Fibroblast of mammary gland (primary cell): ENCODE measurements around the gene MYBBP1A.

ENCODE experiments used
- DNase-seq: peaks from one replicate; pipeline ENCODE4 v3.0.0-alpha.2; 2010; ENCODE audit warnings: low read depth
- H3K4me3 ChIP-seq: 2 replicates; pipeline ENCODE4 v1.5.1; 2011; ENCODE audit warnings: low read depth, mild to moderate bottlenecking, low read length, moderate library complexity; ENCODE audit not compliant: control insufficient read depth
- CTCF ChIP-seq: conservative IDR thresholded peaks from 2 replicates; pipeline ENCODE4 v1.5.1; 2011; ENCODE audit warnings: low read depth, low read length, inconsistent platforms; ENCODE audit not compliant: control insufficient read depth, insufficient read depth

Gene MYBBP1A

DNA sequence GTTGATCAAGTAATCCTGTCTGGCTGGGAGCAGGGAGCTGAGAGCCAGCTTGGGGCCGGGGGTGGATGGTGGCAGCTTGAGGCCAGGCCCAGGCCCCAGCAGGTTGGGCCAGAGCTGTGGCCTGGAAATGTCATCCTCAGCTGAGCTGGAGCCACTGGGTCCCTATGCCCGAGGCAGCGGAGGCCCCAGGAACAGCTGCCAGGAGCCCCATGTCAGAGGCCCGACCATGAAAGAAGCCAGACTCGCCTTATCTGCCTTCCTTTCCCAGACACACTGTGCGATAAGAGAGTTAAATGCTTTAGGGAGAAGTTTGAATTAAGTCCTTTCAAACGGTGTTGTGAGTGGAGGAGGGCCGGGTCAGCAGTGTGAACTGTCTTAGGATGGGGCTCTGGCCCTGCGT lies 32.6 kb upstream of the MYBBP1A start:
- no peak for DNase-seq
- no peak for TF ChIP-seq CTCF
- H3K4me3 ChIP-seq: no peak overlapping the region

GRCh38 chr17:4587195-4587594 lies 32.0 kb upstream of the MYBBP1A start:
- no peak for DNase-seq
- no peak overlapping the region for H3K4me3 ChIP-seq

DNA sequence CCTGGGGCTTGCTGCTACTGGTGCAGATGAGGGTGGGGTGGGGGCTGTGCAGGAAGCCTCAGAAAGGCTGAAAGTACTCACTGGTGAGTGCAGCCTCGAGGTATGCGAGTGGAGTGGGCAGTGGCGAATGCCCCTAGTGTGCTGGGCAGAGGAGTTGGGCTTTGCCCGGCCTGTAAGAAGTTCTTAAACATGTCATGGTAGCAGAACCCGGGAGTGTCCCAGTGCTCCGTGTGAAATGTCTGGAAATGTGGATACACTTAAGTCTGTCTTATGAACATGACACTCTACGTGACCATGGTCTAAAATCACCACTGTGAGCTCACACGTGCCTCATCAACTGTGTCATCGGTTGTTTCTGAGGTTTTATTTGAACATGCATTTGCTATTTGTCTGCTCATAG lies 30.9 kb upstream of the MYBBP1A start:
- no peak for TF ChIP-seq CTCF
- no peak for DNase-seq
- H3K4me3 ChIP-seq: no peak overlapping the region

More at GRCh38 chr17:4587195-4587594, 32.0 kb upstream of the MYBBP1A start:
- TF ChIP-seq CTCF: no peak

DNA sequence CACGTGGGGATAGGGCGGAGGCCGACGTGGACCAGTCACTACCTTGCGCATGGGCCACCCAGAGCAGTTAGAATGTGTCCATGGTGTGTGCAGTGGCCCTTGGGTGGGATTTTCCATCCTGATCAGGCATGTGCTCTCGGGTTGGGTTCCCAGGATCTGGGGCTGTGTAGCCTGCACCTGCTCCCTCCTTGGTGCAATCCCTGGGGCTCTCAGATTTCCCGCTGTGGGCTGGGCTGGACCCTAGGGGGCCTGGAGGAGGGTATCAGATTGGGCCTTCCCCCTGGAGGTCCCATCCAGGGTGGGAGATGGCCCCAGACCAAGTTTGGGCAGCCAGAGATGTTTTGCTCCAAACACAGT lies 30.4 kb upstream of the MYBBP1A start:
- no peak overlapping the region for H3K4me3 ChIP-seq
- DNase-seq: no peak
- no peak for TF ChIP-seq CTCF

DNA sequence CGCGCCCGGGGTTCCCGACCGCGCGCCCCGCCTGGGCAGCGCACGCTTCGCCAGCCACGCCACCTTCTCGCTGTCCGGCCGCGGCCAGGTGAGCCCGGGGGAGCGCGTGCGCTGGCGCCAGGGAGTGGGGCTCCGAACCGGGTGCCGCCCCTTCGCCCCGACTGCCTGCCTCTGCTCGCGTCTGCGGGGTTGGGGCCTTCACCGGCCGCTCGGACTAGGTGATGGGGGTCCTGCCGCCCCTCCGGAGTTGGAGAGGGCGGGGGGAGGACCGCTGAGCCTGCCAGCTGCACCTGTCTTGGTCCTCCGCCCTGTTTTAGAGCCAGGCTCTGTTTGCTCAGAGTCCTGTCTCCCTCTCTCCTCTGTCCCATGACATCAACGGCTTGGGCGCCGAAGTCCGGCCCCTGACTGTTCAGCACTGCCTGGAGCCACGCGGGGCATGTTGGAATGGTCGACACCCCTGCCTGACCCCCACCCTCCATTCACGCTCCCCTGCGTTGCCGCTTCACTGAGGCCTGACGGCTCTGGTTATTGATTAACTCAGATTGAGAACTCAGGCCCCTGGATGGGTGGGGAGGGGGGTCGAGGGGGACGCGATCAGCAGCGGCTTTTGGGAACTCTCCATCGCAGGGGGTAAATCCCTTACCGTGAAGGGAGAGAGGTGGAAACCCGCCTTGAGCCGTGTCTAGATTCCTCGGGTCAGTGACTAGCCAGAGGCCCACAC lies 29.9 kb upstream of the MYBBP1A start:
- no peak for TF ChIP-seq CTCF
- H3K4me3 ChIP-seq: no peak overlapping the region
- no peak for DNase-seq

- DNase-seq: no peak
- TF ChIP-seq CTCF: no peak
- no peak within 1 kb of the TSS for H3K4me3 ChIP-seq
Observed at GRCh38 chr17:4584101-4584916, 29.1 kb upstream of the MYBBP1A start, which contains the start of gene SMTNL2. Gene SMTNL2, plus strand, starts transcription at chr17:4584529. Its CDS starts 77 bp downstream, at chr17:4584606.

DNA sequence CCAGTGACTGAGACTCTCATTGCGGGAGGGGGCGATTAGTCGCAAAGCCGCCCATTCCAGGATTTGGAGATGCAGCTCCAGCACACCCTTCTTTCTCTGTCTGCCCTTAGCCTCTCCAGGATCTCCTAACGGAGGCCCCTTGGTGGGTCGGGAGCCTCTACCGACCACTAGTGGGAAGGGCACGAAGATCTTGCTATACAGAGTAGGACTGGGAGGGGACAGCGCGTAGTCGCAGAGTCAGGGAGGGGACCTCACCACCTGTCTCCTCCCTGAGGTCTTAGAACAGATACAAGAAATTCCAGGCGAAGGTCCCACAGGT lies 28.6 kb upstream of the MYBBP1A start:
- H3K4me3 ChIP-seq: no peak overlapping the region

More for the DNA sequence above, 28.6 kb upstream of the MYBBP1A start:
- peak; percentile 18 for TF ChIP-seq CTCF
- no peak for DNase-seq
